HFFc6 (cell line): Measurements from ENCODE around the gene DCLK1. TPM values are rescaled to one million over a fixed set of nuclear protein-coding genes. Genes with fewer than 3 reads are reported as not detected.
"Not testable (repeated sequence)": the region's sequence is repeated elsewhere in the genome, so short reads cannot be mapped to it uniquely, and the experiment has no call there.

ENCODE experiments used
- DNase-seq: peaks from one replicate; pipeline ENCODE4 v3.0.0-alpha.2; 2018
- H3K27ac Mint-ChIP-seq: 2 replicates; pipeline ENCODE4 v1.8.0; 2020; ENCODE audit warnings: mild to moderate bottlenecking, mixed read lengths
- H3K27me3 Mint-ChIP-seq: 2 replicates; pipeline ENCODE4 v1.8.0; 2021; ENCODE audit warnings: mild to moderate bottlenecking, moderate library complexity, mixed read lengths; ENCODE audit not compliant: insufficient read depth
- H3K36me3 Mint-ChIP-seq: 2 replicates; pipeline ENCODE4 v1.8.0; 2021; ENCODE audit warnings: low read depth, mixed read lengths
- H3K4me1 Mint-ChIP-seq: 2 replicates; pipeline ENCODE4 v1.8.0; 2020; ENCODE audit warnings: low read depth, mixed read lengths
- H3K4me3 Mint-ChIP-seq: 2 replicates; pipeline ENCODE4 v1.8.0; 2020; ENCODE audit warnings: mild to moderate bottlenecking, moderate library complexity, mixed read lengths
- H3K9me3 Mint-ChIP-seq: 2 replicates; pipeline ENCODE4 v1.8.0; 2020; ENCODE audit warnings: mild to moderate bottlenecking, mixed read lengths
- total RNA-seq, 6 experiments: library from RNA; stranded (reverse); fragmentation: NEBNext Ultra II Directional; extraction: Animal tissue kit (Norgen Biotek cat#: 25700); gene quantifications; 2 replicates in 1 of 6; 3 replicates in 5 of 6; pipeline ENCODE4 v1.2.3, GENCODE V29; 2021
- TF ChIP-seq, protein P1 (sequence below): fragments of 200-600 bp; sonication (generic); IDR thresholded peaks from 2 replicates; pipeline ENCODE4 v1.5.0; 2021; ENCODE audit warnings: antibody characterized with exemption, mild to moderate bottlenecking

Gene DCLK1
- total RNA-seq, 6 experiments from 2014 or later, result not detected

- Mint-ChIP-seq H3K4me1 (no peaks in the 10 kb centered on the region), H3K36me3 (no peaks in the 10 kb centered on the region), H3K4me3 (no peak overlapping the region), H3K27me3 (peaks cover 2% of the 10 kb centered on the region; the same call in 1 of the 2 replicates), H3K9me3 (peaks cover 5% of the 10 kb centered on the region), H3K27ac (no peak overlapping the region)
- TF ChIP-seq, protein P1, sequence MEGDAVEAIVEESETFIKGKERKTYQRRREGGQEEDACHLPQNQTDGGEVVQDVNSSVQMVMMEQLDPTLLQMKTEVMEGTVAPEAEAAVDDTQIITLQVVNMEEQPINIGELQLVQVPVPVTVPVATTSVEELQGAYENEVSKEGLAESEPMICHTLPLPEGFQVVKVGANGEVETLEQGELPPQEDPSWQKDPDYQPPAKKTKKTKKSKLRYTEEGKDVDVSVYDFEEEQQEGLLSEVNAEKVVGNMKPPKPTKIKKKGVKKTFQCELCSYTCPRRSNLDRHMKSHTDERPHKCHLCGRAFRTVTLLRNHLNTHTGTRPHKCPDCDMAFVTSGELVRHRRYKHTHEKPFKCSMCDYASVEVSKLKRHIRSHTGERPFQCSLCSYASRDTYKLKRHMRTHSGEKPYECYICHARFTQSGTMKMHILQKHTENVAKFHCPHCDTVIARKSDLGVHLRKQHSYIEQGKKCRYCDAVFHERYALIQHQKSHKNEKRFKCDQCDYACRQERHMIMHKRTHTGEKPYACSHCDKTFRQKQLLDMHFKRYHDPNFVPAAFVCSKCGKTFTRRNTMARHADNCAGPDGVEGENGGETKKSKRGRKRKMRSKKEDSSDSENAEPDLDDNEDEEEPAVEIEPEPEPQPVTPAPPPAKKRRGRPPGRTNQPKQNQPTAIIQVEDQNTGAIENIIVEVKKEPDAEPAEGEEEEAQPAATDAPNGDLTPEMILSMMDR, result no peak
- no peak for DNase-seq
These were observed 48.8 kb downstream of the DCLK1 start for GRCh38 chr13:36082396-36082795.

DNA sequence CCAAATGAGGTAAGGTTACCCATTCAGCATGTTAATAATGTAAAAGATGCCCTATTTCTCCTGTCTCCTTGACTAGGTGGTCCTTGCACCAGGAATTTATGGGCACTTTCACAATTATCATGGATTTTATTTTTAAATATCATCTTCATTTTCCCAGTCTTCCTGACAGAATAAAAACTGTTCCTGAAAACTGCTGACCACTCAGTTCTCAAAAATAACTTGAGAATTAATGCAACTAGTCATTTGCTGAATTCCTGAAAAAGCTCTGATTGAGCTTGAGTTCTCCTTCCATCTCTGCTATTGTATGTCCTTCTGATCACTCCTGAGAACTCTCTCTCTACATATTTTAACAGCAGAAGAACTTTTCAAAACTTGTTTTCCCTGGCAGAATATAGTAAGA is 55.0 kb downstream of the DCLK1 start:
- H3K4me1 Mint-ChIP-seq, result no peaks in the 10 kb centered on the region
- TF ChIP-seq, protein P1, result no peak
- H3K27me3 Mint-ChIP-seq, result peaks cover 3% of the 10 kb centered on the region; the same call in 1 of the 2 replicates
- H3K36me3 Mint-ChIP-seq, result no peaks in the 10 kb centered on the region
- no peak for DNase-seq
- H3K27ac Mint-ChIP-seq, result no peak overlapping the region
- H3K9me3 Mint-ChIP-seq, result peaks cover 25% of the 10 kb centered on the region
- H3K4me3 Mint-ChIP-seq, result no peak overlapping the region

GRCh38 chr13:36074659-36075058 is 56.5 kb downstream of the DCLK1 start:
- no peak overlapping the region for H3K27ac Mint-ChIP-seq
- no peaks in the 10 kb centered on the region for H3K4me1 Mint-ChIP-seq
- no peak for DNase-seq
- TF ChIP-seq, protein P1, result no peak
- no peaks in the 10 kb centered on the region for H3K36me3 Mint-ChIP-seq
- peaks cover 27% of the 10 kb centered on the region for H3K9me3 Mint-ChIP-seq
- no peak overlapping the region for H3K4me3 Mint-ChIP-seq
- H3K27me3 Mint-ChIP-seq, result peaks cover 3% of the 10 kb centered on the region; the same call in 1 of the 2 replicates

DNA sequence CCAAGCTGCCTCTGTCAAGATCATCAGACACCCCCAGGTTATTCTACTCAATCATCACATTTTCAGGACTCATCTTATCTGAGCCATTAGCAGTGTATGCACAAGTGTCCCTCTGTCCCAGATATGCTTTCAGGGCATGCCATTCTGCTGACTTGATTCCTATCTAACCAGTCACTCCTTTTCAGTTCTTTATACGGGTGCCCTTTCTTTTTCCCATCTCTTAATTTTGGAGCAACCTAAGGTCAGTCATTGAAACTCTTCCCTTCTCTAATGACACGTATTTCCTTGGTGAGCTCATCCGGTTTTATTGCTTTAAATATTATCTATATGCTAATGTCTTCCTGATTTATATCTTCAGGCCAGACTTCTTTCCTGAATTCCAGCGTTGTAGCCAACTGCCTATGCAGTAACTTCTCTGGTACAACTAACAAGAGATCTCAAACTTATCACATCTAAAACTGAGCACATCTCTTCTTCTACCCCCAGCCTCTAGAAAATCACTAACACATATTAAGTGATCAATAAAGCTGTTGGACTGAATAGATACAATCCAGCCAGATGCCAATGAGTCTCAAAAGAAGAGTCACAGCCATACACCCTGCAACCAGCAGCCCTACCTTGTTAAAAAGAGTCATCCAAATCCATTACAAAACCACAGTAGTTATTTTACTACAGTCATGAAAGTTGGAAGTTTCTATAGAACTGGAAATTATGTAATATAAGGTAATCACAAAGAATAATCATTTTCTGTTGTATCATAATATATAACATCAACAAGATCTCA is 58.8 kb downstream of the DCLK1 start:
- Mint-ChIP-seq H3K27ac (no peak overlapping the region), H3K27me3 (peaks cover 3% of the 10 kb centered on the region; the same call in 1 of the 2 replicates), H3K4me1 (no peaks in the 10 kb centered on the region), H3K36me3 (no peaks in the 10 kb centered on the region), H3K9me3 (peaks cover 26% of the 10 kb centered on the region), H3K4me3 (no peak overlapping the region)
- no peak for DNase-seq
- TF ChIP-seq, protein P1, result no peak

- H3K27ac Mint-ChIP-seq, H3K4me1 Mint-ChIP-seq, H3K27me3 Mint-ChIP-seq, DNase-seq, H3K4me3 Mint-ChIP-seq, H3K36me3 Mint-ChIP-seq: not testable (repeated sequence)
- peaks cover 34% of the 10 kb centered on the region for H3K9me3 Mint-ChIP-seq
These were observed 60.5 kb downstream of the DCLK1 start for GRCh38 chr13:36070504-36071192.

DNA sequence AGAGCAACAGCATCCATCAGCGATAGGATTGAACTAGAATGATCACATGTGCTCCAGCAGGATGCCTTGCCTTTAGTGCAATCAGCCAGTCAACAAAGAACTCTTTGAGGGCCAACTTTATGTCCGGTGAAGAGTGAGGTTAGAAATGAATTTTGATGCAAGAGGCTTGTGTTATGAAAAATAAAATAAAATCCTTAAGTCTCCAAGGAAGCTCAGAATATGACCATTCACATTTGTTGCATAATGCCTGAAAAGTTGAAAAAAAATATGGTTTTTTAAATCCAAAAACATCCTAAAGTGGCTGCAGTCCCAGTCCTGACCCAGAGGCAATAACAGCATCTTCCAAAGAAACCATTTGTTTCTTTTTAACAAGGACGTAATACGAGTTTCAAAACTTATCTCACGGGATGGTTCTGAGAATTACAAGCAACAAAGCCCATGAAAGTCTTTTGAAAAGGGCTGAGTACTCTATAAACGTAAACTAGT is 61.3 kb downstream of the DCLK1 start:
- no peaks in the 10 kb centered on the region for H3K4me1 Mint-ChIP-seq
- H3K27me3 Mint-ChIP-seq, result no peaks in the 10 kb centered on the region; the same call in 1 of the 2 replicates
- no peaks in the 10 kb centered on the region for H3K36me3 Mint-ChIP-seq
- H3K4me3 Mint-ChIP-seq, result no peak overlapping the region
- TF ChIP-seq, protein P1, result no peak
- H3K9me3 Mint-ChIP-seq, result peaks cover 34% of the 10 kb centered on the region
- no peak overlapping the region for H3K27ac Mint-ChIP-seq
- DNase-seq, result no peak
